Activated CD4-positive, alpha-beta memory T cell treated with anti-CD3 and anti-CD28 coated beads for 36 hours (primary cell): Measurements from ENCODE around the gene ITGA11. TPM values are rescaled to one million over a fixed set of nuclear protein-coding genes. Genes with fewer than 3 reads are reported as not detected.

ENCODE experiments used
- CTCF ChIA-PET: fragments of 350-600 bp; sonication (Branson Sonifier 250); formaldehyde crosslinking; loops from one replicate; lab custom pipeline; 2021; ENCODE audit warnings: antibody characterized with exemption, inconsistent platforms; lab: Charles Lee
- POLR2A ChIA-PET: fragments of 350-600 bp; sonication (Branson Sonifier 250); formaldehyde crosslinking; loops from one replicate; lab custom pipeline; 2021; ENCODE audit warnings: antibody characterized with exemption; lab: Charles Lee
- DNase-seq: peaks from one replicate; pipeline ENCODE4 v3.0.0-alpha.2; 2020
- H3K27ac Mint-ChIP-seq: one replicate; pipeline ENCODE4 v1.8.0; 2021; ENCODE audit warnings: mixed read lengths
- H3K27me3 Mint-ChIP-seq: one replicate; pipeline ENCODE4 v1.8.0; 2021; ENCODE audit warnings: mixed read lengths
- H3K36me3 Mint-ChIP-seq: one replicate; pipeline ENCODE4 v1.8.0; 2021; ENCODE audit warnings: mixed read lengths
- H3K4me1 Mint-ChIP-seq: one replicate; pipeline ENCODE4 v1.8.0; 2021; ENCODE audit warnings: low read depth, mixed read lengths
- H3K4me3 Mint-ChIP-seq: one replicate; pipeline ENCODE4 v1.8.0; 2021; ENCODE audit warnings: mild to moderate bottlenecking, mixed read lengths
- H3K9me3 Mint-ChIP-seq: one replicate; pipeline ENCODE4 v1.8.0; 2021; ENCODE audit warnings: mixed read lengths
- intact Hi-C: fragments of 100-400 bp; cut with micrococcal nuclease; formaldehyde crosslinking; loops from one replicate; pipeline ENCODE4 v1.15.1; 2023
- total RNA-seq, 2 experiments: library from RNA; stranded (reverse); gene quantifications; one replicate each; pipeline ENCODE4 v1.2.3, GENCODE V29; 2021

The ITGA11 gene
- total RNA-seq, 2 experiments from 2014 or later: 0.56 to 0.59 TPM

GRCh38 chr15:68334661-68335124 is 97.3 kb downstream of the ITGA11 start:
- Mint-ChIP-seq H3K4me3 (no peak overlapping the region), H3K4me1 (no peaks in the 10 kb centered on the region), H3K27me3 (no peaks in the 10 kb centered on the region), H3K27ac (no peak overlapping the region), H3K36me3 (no peaks in the 10 kb centered on the region), H3K9me3 (no peaks in the 10 kb centered on the region)
- CTCF ChIA-PET: no interaction called here
- intact Hi-C loops: no loop called here
- no peak for DNase-seq
- POLR2A ChIA-PET: interaction anchor here (0.6 kb wide), 1 partner anchor 161 kb away, joined by 4 read pairs; no protein-coding TSS in a partner anchor

GRCh38 chr15:68333775-68334470 is 98.0 kb downstream of the ITGA11 start:
- H3K27ac Mint-ChIP-seq: no peak overlapping the region
- POLR2A ChIA-PET: interaction anchor here (0.6 kb wide), 1 partner anchor 161 kb away, joined by 4 read pairs; no protein-coding TSS in a partner anchor

GRCh38 chr15:68332266-68332665 is 99.7 kb downstream of the ITGA11 start:
- peaks cover 6% of the 10 kb centered on the region for H3K4me1 Mint-ChIP-seq
- CTCF ChIA-PET: no interaction called here
- no peak for DNase-seq
- intact Hi-C loops: no loop called here
- H3K27ac Mint-ChIP-seq: no peak overlapping the region
- no peaks in the 10 kb centered on the region for H3K9me3 Mint-ChIP-seq
- no peak overlapping the region for H3K4me3 Mint-ChIP-seq
- POLR2A ChIA-PET: no interaction called here
- peaks cover 6% of the 10 kb centered on the region for H3K27me3 Mint-ChIP-seq
- H3K36me3 Mint-ChIP-seq: no peaks in the 10 kb centered on the region

More at GRCh38 chr15:68333775-68334470, 98.0 kb downstream of the ITGA11 start:
- no peaks in the 10 kb centered on the region for H3K9me3 Mint-ChIP-seq
- DNase-seq: no peak
- CTCF ChIA-PET: no interaction called here
- no peaks in the 10 kb centered on the region for H3K36me3 Mint-ChIP-seq
- H3K4me1 Mint-ChIP-seq: no peaks in the 10 kb centered on the region
- H3K27me3 Mint-ChIP-seq: no peaks in the 10 kb centered on the region
- no peak overlapping the region for H3K4me3 Mint-ChIP-seq
- intact Hi-C loops: no loop called here

GRCh38 chr15:68330901-68331300 is 101.1 kb downstream of the ITGA11 start:
- Mint-ChIP-seq H3K4me1 (peaks cover 6% of the 10 kb centered on the region), H3K36me3 (no peaks in the 10 kb centered on the region), H3K9me3 (no peaks in the 10 kb centered on the region), H3K27ac (no peak overlapping the region), H3K27me3 (peaks cover 6% of the 10 kb centered on the region), H3K4me3 (no peak overlapping the region)
- intact Hi-C loops: no loop called here
- ChIA-PET POLR2A (interaction anchor here (0.6 kb wide), 1 partner anchor 43 kb away, joined by 3 read pairs; no protein-coding TSS in a partner anchor), CTCF (interaction anchor here (1.0 kb wide), 1 partner anchor 24 kb away, joined by 3 read pairs; no protein-coding TSS in a partner anchor)
- no peak for DNase-seq

- intact Hi-C loops: no loop called here
- peaks cover 6% of the 10 kb centered on the region for H3K4me1 Mint-ChIP-seq
- POLR2A ChIA-PET: interaction anchor here (0.6 kb wide), 1 partner anchor 43 kb away, joined by 3 read pairs; no protein-coding TSS in a partner anchor
- no peaks in the 10 kb centered on the region for H3K9me3 Mint-ChIP-seq
- H3K27ac Mint-ChIP-seq: no peak overlapping the region
- CTCF ChIA-PET: interaction anchor here (1.0 kb wide), 1 partner anchor 24 kb away, joined by 3 read pairs; no protein-coding TSS in a partner anchor
- no peak overlapping the region for H3K4me3 Mint-ChIP-seq
- DNase-seq: no peak
- H3K36me3 Mint-ChIP-seq: no peaks in the 10 kb centered on the region
- H3K27me3 Mint-ChIP-seq: peaks cover 6% of the 10 kb centered on the region
These were observed 101.5 kb downstream of the ITGA11 start for GRCh38 chr15:68330416-68330815.

GRCh38 chr15:68328964-68329363 is 103.0 kb downstream of the ITGA11 start:
- ChIA-PET CTCF (interaction anchor here (0.8 kb wide), 1 partner anchor 23 kb away, joined by 4 read pairs; no protein-coding TSS in a partner anchor), POLR2A (no interaction called here)
- H3K4me3 Mint-ChIP-seq: no peak overlapping the region
- H3K4me1 Mint-ChIP-seq: peaks cover 6% of the 10 kb centered on the region
- H3K27ac Mint-ChIP-seq: no peak overlapping the region
- H3K27me3 Mint-ChIP-seq: peaks cover 6% of the 10 kb centered on the region
- DNase-seq: no peak
- intact Hi-C loops: no loop called here
- no peaks in the 10 kb centered on the region for H3K36me3 Mint-ChIP-seq
- H3K9me3 Mint-ChIP-seq: no peaks in the 10 kb centered on the region

GRCh38 chr15:68328443-68328842 is 103.5 kb downstream of the ITGA11 start:
- Mint-ChIP-seq H3K4me1 (peaks cover 6% of the 10 kb centered on the region), H3K27me3 (peaks cover 6% of the 10 kb centered on the region), H3K36me3 (no peaks in the 10 kb centered on the region), H3K27ac (no peak overlapping the region), H3K9me3 (no peaks in the 10 kb centered on the region), H3K4me3 (no peak overlapping the region)
- ChIA-PET CTCF (interaction anchor here (0.5 to 0.8 kb wide), 2 partner anchors 22 to 137 kb away, joined by 3 to 4 read pairs; no protein-coding TSS in a partner anchor), POLR2A (no interaction called here)
- intact Hi-C loops: no loop called here
- DNase-seq: no peak

GRCh38 chr15:68326711-68327354 is 105.1 kb downstream of the ITGA11 start:
- no peak overlapping the region for H3K4me3 Mint-ChIP-seq
- ChIA-PET POLR2A (no interaction called here), CTCF (no interaction called here)
- H3K27me3 Mint-ChIP-seq: peaks cover 6% of the 10 kb centered on the region
- no peaks in the 10 kb centered on the region for H3K36me3 Mint-ChIP-seq
- no peak for DNase-seq
- intact Hi-C loops: no loop called here
- no peaks in the 10 kb centered on the region for H3K9me3 Mint-ChIP-seq
- peaks cover 6% of the 10 kb centered on the region for H3K4me1 Mint-ChIP-seq
- no peak overlapping the region for H3K27ac Mint-ChIP-seq

- peaks cover 6% of the 10 kb centered on the region for H3K4me1 Mint-ChIP-seq
- H3K36me3 Mint-ChIP-seq: no peaks in the 10 kb centered on the region
- POLR2A ChIA-PET: no interaction called here
- H3K27me3 Mint-ChIP-seq: peaks cover 6% of the 10 kb centered on the region
- no peak for DNase-seq
- no peaks in the 10 kb centered on the region for H3K9me3 Mint-ChIP-seq
- H3K27ac Mint-ChIP-seq: no peak overlapping the region
- CTCF ChIA-PET: no interaction called here
- intact Hi-C loops: no loop called here
- H3K4me3 Mint-ChIP-seq: no peak overlapping the region
These were observed 106.2 kb downstream of the ITGA11 start for GRCh38 chr15:68325726-68326125.

GRCh38 chr15:68322796-68323195 is 109.2 kb downstream of the ITGA11 start:
- intact Hi-C loops: no loop called here
- no peaks in the 10 kb centered on the region for H3K9me3 Mint-ChIP-seq

GRCh38 chr15:68321229-68321628 is 110.7 kb downstream of the ITGA11 start:
- no peak for DNase-seq
- Mint-ChIP-seq H3K4me3 (no peak overlapping the region), H3K9me3 (no peaks in the 10 kb centered on the region), H3K27me3 (peaks cover 4% of the 10 kb centered on the region), H3K27ac (no peak overlapping the region), H3K4me1 (no peaks in the 10 kb centered on the region), H3K36me3 (no peaks in the 10 kb centered on the region)
- CTCF ChIA-PET: interaction anchor here (1.4 kb wide), 1 partner anchor 15 kb away, joined by 4 read pairs; no protein-coding TSS in a partner anchor
- intact Hi-C loops: no loop called here
- POLR2A ChIA-PET: interaction anchor here (0.7 kb wide), 1 partner anchor 72 kb away, joined by 3 read pairs; no protein-coding TSS in a partner anchor

More at GRCh38 chr15:68322796-68323195, 109.2 kb downstream of the ITGA11 start:
- no peak overlapping the region for H3K27ac Mint-ChIP-seq
- POLR2A ChIA-PET: no interaction called here
- H3K36me3 Mint-ChIP-seq: no peaks in the 10 kb centered on the region
- CTCF ChIA-PET: no interaction called here
- peaks cover 2% of the 10 kb centered on the region for H3K4me1 Mint-ChIP-seq
- H3K4me3 Mint-ChIP-seq: no peak overlapping the region
- peaks cover 4% of the 10 kb centered on the region for H3K27me3 Mint-ChIP-seq
- DNase-seq: no peak

GRCh38 chr15:68319997-68320396 is 112.0 kb downstream of the ITGA11 start:
- POLR2A ChIA-PET: no interaction called here
- CTCF ChIA-PET: interaction anchor here (1.6 kb wide), 1 partner anchor 67 kb away, joined by 3 read pairs; no protein-coding TSS in a partner anchor
- H3K9me3 Mint-ChIP-seq: no peaks in the 10 kb centered on the region
- H3K4me1 Mint-ChIP-seq: no peaks in the 10 kb centered on the region
- H3K4me3 Mint-ChIP-seq: no peak overlapping the region
- no peak for DNase-seq
- no peaks in the 10 kb centered on the region for H3K36me3 Mint-ChIP-seq
- no peak overlapping the region for H3K27ac Mint-ChIP-seq
- intact Hi-C loops: no loop called here
- peaks cover 4% of the 10 kb centered on the region for H3K27me3 Mint-ChIP-seq
